Dermis lymphatic vessel endothelial cell (primary cell): Measurements from ENCODE around the gene NIPAL1. TPM values are rescaled to one million over a fixed set of nuclear protein-coding genes. Genes with fewer than 3 reads are reported as not detected.

Experiments used
- total RNA-seq: library from RNA; depleted of rRNA; stranded (reverse); fragments of >200 nt; gene quantifications from 2 replicates; pipeline ENCODE4 v1.2.1, GENCODE V29; 2014

The NIPAL1 gene
- total RNA-seq, result 0.26 and 0.54 TPM in 2 replicates

DNA sequence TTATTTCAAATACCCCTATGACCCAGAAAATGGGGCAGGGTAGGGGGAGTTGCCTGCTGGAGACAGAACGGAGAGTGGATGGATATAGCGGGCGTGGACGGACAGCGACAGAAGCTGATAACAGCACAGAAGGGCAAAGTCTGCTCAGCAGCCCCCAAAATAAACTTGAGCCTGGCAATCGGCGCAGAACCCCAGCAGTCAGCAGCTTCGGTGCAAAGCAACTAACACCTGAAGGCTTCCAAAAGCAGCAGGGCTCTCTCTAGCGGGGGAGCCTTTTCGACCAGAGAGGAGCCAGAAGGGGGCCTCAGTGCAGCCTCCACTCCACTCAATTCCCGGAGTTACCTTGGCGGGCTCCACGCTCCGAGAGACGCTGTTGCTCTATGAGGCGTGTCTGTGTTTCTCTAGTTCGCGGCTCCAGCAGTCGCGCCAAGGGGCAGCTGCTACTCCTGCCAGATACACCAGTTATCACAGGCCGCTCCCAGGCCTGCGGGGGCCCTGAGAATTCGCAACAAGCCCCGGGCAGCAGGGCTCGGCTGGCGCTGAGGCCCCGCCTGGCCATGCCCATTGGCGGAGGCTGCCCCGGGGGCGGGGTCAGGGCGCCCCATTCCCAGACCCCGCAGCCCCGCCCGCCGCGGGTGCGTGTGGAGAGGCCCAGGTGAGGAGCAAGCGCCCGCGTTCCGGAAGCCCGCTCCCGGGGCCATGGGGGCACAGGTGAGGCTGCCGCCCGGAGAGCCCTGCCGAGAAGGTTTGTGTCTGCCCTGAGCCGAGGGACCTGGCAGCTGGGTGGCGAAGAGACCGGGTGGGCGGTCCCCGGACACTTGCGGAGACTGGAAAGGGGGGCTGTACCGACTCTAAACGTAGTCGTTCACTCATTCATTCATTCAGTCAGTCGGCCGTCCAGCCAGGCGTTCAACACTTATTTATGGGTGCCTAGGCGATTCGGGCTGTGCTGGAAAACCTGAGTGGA lies at the start of gene NIPAL1, which contains the start of gene CNGA1:
TSS of gene NIPAL1 (plus strand) at position 632 of the 967 bp plus-strand sequence. CDS start at position 700, 68 bp downstream.
TSS of gene CNGA1 (minus strand) at position 541 of the 967 bp plus-strand sequence. CDS start 63,992 bp downstream, outside the sequence.

Other genes starting within 250 kb of the NIPAL1 start
- gene CORIN, start 178.7 kb upstream of the NIPAL1 start, total RNA-seq, result under 0.01 TPM in 2 replicates
- gene NFXL1, start 102.2 kb upstream of the NIPAL1 start, total RNA-seq, result 5.1 and 5.9 TPM in 2 replicates
- 0.17 TPM in 1 of 2 replicates, not detected in the other for gene CNGA1, start 91 bp upstream of the NIPAL1 start, total RNA-seq
- gene TXK, start 117.5 kb downstream of the NIPAL1 start, total RNA-seq, result 0.09 and 0.11 TPM in 2 replicates